ENCODE data around the gene CTAGE1.
"Not testable (repeated sequence)": the region's sequence is repeated elsewhere in the genome, so short reads cannot be mapped to it uniquely, and the experiment has no call there.

GRCh38 chr18:22393164-22393563 lies 24.6 kb downstream of the CTAGE1 start:
- not testable (repeated sequence) for TF ChIP-seq CTCF (IDR thresholded peaks at IDR 0.05); KDM1A (IDR thresholded peaks at IDR 0.05; ENCODE audit: low read depth)
